Activated naive CD8-positive, alpha-beta T cell treated with anti-CD3 and anti-CD28 coated beads, Interleukin-2, amount 50 U/mL, for 16 hours (primary cell): ENCODE results near the gene CAMTA2.

Experiments
- DNase-seq: peaks from one replicate; pipeline ENCODE4 v3.0.0-alpha.2; 2020; ENCODE audit warnings: low read depth, low spot score

Gene CAMTA2

DNA sequence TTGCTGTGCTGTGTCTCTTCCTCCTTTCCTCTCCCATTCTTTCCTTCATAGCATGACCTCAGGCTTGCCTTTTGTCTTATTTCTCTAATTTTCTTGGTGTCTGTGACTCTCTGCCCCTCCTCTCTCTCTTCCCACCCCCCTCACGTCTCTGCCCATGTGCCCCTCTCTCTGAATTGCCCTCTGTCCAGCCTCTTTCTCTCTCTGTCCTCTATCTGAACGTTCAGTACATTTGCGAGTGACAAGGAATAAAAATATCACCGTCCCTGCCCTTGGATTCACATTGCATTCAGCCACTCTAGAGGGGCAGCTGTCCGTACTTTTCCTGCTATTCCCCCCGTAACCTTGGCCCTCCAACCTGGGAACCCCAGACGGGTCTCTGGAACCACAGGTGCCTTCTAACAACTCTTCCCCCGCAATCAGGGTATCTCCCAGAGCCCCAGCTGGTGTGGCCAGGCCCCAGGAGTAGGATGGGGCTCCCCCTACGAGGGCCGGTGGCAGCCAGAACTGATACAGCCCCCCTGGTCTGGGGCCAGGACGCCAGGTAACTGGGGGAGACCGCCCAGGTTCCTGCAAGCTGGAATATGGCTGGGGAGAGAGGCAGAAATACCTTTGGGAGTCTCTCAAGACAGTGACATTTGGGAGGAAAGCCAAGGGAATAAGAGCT lies 12.1 kb upstream of the CAMTA2 start:
- DNase-seq, result no peak

DNA sequence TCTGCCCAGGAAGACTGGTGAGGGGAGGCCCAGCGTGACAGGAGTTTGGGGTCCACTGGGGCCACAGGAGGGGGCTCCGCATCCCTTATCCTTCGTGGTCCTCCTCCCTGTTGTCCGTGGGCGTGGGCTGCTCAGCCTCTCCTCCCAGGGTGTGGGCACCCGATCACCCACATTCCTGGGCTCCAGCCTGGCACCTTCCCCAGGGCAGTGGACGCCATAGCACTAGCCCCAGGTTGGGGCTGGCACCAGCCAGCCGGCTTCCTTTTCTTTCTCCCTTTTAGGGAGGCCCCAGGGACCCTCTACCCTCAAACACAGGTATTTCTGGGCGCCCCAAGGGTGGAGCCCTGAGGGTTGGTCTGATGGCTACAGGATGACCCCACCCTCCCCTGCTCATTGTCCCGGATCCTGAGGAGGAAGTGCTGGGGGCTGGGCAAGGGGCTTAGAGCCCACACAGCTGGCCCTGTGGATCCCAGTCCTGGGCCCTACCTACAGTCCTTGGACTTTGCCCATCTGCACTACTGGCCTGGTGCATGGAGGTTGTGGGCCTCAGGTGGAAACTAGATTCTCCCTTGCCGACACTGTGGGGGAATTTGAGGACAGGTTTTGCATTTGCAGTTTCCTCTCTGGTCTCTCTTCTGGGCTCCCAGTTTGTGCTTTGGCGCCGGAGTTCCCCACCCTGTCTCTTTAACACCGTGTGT lies 11.4 kb upstream of the CAMTA2 start:
- no peak for DNase-seq

DNA sequence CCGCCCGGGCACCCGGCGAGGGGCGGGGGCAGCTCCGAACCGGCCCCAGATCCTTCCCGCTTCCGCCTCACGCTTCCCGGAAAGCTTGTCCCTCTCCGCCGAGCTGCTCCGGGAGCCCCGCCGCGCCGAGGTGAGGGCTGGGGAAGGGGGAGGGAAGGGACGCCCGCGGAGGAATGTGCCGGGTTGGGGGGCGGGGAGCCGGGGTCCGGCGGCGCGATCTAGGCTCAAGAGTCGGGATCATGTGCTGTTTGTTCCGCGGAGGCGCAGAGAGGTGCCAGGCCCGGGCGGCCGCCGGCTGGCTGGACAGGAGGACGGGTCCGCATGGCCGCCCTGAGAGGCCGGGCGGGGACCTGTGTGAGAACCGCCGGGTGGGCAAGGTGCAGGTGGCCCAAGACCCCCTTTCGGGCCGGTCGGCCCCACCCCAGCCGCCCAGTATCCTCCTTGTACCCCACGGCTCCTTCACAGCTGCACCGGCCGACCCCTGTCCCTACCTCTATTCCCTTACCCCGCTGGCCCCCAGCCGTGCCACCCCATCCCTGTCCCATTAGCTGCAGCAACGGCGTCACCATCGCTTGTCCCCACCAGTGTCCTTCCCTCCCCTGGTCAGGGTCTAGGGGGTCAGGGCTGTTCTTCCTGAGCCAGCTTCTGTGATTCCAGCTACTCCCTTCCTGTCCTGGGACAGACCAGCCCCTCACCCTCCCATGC lies 10.7 kb upstream of the CAMTA2 start:
- no peak for DNase-seq

DNA sequence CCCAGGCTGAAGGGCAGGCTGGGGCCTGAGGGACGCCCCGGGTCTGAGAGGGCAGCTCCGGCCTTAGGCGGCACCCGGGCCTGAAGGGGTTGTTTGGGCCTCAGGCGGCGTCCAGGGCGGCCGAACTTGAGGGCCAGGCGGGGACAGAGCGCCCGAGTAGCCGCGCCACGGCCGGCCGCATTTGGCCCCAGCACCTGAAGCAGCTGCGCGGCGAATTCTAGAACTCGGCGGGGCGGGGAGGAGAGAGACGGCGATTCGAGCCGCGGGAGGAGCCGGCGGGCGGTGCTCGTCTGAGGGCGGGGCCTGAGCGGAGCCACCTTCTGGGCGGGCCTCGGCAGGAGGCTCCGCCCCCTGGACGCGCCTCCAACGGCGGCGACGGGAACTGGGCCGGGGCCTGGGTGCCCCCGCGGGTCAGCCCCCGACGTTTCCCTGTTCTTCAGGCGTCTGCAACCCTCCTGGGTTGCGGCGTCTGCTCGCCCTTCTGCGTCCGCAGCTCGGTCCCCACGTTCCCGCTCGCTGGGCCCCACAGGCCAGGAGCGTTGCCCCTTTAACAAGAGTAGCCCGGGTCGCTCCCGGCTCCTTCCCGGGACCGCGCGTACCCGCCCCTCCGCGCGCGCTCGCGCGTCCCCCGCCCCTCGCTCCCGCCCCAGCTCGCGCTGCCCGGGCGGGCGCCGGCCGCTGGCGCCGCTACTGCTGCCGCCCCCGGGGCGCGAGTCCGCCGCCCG lies 10.0 kb upstream of the CAMTA2 start, which contains the start of the genes INCA1 and KIF1C:
Gene INCA1 (minus strand): TSS at position 221 of the 725 bp plus-strand sequence. CDS start 3,085 bp downstream, outside the sequence.
Gene KIF1C (plus strand): TSS at position 649 of the 725 bp plus-strand sequence. CDS start 2,297 bp downstream, outside the sequence.
- DNase-seq, result peak; percentile 72

DNA sequence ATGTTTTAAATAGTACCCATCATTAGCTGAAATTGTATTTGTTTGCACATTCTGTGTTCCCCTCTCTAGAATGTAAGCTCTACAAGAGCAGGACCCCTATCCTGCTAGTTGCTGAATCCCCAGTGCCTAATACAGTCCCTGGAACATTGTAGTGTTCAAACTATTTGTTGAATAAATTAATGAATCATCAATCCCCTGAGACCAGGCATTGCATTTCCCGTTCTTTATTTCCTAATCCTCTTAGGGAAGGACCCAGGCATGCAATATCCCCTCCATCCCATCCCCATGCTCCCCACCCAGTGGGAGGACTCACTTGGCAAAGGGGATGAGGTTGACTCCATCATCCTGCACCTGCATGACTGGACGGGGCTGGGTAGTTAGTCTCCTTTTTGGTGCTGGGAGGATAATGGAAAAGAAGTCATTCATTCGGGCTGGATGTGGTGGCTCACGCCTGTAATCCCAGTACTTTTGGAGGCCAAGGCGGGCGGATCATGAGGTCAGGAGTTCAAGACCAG lies 6.7 kb upstream of the CAMTA2 start:
- no peak for DNase-seq

DNA sequence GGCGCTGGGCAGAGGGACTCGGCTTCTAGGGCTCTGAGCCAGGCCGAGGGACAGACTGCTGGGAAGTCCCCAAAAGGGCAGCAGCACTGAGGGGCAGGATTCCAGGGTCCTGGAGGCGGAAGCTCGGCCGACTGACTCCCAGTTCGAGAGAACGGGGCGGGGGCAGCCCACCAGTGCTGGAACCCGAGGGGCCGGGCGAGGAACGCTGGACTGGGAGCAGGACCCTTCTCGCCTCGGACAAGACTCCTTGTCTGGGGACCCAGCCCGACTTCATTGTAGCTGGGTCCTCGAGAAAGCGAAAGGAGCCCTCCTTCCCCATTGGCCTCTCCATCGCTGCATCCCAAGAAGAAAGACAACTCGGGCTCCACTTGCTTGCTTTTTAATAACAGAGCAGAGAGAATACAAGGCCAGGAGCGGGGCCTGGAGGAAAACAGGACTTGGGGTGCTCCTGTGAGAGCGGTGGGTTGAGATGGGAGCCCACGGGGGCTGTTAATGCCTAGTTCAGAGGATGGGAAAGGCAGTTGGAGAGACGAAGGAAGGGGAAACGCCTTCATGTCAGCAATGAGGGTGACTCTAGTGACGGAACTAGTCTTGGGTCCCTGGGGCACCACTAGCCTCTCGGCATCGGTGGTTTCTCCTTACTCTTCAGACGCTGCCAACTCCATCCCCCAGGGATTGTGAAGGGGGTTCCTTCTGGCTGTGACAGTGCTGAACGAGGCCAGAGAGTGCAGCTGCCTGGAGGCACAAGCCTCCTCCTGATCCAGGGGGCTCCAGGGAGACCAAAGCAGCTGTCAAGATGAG lies 492 bp upstream of the CAMTA2 start:
- DNase-seq, result no peak

DNA sequence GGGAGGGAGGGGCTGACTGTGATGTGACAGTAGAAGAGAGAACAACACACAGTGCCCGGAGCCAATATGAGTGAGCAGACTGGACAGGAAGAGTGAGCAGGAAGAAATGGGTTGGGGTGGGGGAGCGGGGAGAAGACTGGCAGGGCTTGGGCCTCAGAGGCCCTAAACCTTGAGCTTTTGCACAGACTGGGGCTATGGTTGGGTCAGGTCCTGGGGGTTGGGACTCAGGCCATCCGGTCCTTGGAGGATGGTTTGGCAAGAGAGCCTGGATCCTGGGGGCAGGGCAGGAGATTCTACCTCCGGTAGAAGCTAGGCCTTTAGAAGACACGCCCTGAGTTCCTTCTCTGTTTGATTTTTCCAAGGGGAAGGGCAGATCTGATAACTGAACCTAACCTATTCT lies 1.1 kb downstream of the CAMTA2 start:
- no peak for DNase-seq

DNA sequence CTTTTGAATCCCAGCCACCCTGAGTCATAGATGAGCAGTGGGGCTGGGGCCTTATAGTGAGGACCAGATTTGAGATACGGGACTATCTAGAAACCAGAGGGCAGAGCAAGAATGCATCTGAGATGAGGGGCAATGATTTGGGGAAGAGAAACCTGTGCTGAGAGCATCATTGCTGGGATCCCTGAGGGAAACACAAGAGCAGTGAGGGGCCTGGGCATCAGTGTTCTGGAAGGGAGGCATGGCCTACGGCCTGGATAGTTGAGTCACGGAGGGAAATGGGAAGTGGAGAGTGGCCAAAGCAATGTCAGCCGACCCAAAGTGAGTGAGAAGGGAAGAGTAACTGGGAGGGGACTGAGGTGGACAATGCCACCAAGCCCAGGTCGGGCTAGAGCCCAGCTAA lies 5.2 kb downstream of the CAMTA2 start:
- DNase-seq, result no peak

DNA sequence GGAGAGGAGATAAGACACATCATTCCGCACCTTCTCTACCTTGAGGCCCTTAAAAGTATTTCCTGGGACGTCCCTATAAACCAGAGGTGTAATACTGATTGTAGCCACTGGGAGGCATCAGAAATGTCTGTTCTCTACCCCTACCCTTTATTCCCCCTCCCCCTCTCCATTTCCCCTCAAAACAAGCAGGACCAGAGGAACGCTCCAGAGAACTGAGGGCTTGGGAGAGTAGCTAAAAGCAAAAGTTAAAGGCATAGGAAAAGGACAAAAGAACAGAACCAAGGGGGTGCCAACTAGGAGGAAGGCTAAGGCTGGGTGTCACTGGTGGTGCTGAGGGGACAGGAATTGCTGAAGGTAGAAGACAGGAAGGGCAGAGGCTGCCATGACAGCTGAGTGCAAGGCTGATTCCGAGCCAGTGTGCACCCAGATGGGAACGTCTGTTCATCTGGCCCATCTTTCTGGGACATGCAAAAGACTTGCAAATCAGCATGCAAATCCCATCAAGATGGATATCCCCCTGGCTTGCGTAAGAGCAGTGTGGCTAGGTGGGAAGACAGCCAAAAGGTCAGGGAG lies 6.7 kb downstream of the CAMTA2 start:
- DNase-seq, result no peak

DNA sequence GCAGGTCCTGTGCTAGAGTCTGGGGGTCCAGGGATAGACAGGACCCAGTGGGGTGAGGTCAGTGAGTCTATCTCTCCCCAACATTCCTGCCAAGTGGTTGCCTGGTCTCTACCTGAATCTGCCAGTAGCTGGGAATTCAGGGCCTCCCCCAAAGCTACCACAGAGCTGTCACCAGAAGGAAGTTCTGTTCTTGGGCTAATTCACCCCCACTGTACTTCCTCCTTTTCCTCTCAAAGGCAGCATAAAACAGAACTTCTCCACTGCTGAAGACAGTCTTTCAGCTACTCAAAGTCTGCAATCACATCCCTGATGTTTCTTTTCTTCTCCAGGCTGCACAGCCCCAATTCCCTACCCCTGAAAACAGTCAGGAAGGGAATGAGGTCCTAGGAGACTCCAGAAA lies 8.7 kb downstream of the CAMTA2 start:
- no peak for DNase-seq

DNA sequence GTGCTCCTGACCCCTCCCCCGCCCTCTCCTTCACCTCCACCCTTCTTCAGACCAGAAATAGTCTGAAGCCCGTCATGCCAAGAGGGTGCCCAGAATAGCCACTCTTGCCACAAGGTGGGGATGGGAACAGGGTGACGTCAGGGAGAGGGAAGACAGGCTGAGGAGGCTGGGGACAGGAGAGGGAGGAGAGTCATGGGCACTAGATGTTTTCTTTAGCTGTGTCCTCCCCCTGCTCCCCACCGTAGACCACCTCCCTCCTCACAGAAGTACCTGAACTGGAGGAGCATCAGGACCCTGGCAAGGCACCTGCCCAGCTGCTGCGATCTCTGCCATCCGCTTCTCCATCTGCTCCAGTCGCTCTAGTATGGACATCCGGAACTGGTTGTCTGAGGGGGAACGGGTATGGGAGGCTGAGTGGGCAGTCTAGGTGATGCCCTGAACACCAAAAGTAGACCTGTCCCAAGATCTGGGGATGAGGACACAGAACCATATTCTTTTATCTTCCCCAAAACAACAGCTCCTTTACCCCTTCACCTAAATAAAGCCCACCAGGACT lies 13.3 kb downstream of the CAMTA2 start:
- DNase-seq, result no peak

DNA sequence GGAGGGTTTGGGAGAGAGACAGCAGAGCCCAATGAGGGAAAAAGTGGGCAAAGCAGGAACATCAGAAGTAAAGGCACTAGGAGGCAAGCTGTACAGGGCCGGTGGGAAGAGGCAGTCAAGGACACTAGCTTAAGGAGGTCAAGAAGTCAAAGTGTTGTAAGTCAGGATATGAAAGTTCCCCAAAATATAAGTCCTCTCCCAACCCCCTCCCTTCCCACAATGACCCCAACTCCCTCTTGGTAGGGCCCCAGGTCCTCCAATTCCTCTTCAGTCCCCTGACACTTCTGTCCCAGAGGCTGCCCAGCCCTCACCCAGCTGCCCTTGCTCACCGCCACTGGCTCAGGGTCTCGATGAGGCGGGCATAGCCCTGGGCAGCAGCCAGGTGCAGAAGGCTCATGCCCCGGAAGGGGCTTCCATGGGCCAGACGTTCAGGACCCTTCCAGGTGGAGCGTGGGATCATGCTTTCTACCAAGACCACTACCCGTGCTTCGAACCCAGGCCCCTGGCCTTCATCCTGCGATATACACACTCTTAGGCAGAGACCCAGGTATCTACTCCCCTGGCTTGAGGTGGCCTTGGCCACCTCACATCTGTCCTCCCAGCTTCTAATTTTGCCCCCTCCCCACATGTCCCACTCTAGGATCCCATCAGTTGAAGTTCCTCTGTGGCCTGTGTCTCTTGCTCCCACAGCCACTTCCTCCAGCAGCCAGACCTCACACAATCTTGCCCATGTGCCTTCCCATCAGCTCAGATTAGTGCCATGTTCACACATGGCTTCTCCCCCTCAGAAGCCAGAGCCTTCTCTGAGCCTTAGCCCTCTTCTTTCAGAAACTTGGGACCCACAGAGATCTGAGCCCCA lies 14.0 kb downstream of the CAMTA2 start:
- DNase-seq, result no peak

DNA sequence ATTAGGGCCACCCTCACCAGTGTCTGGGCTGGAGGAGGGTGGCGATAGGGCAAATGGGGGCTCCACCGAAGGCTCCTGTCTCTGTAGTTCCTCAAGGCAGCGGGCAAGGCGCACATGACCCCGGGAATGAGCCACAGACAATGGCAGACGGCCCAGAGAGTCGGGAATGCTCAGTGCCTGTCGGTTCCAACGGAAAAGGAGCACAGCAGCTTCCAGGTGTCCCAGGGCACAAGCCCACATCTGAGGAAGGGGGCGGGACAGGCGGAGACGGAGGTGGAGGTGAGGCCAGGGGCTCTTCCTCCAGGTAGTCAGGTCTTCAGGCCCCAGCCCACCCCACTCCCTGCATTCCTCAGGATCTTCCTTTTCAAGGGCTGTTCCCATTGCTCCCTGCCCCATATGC lies 14.7 kb downstream of the CAMTA2 start:
- DNase-seq, result no peak

DNA sequence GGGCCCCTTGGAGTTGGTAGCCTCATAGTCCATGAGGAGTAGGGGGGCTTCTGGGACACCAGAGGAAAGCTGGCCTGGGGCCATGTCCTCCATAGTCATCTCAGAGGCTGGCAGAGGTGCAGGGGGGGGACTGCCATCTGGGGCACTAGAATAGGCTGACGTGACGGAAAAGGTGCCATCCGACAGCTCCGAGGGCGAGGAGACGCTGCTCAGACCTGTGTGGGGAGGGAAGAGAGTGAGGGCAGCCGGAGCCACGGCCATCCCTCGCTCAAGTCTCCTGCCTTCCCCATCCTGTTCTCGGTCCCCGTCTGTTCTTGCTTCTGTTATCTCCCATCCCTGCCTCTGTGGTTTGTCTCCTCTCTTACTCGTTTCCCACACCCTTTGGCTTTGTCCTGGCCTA lies 15.2 kb downstream of the CAMTA2 start:
- no peak for DNase-seq

DNA sequence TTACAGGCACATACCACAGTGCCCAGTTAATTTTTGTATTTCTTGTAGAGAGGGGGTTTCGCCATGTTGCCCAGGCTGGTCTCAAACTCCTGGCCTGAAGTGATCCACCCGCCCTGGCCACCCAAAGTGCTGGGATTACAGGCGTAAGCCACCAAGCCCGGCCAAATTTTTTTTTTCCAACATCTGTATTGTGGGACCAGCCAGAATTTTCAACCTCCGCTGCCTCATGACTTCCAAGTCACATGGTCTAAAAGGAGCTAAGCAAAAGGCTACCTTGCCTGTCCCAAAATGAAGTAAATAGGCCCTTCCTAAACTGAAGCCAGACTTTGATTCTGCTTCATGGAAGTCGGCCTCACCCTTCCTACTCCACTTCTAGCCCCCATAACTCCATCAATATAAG lies 15.6 kb downstream of the CAMTA2 start:
- DNase-seq, result no peak

DNA sequence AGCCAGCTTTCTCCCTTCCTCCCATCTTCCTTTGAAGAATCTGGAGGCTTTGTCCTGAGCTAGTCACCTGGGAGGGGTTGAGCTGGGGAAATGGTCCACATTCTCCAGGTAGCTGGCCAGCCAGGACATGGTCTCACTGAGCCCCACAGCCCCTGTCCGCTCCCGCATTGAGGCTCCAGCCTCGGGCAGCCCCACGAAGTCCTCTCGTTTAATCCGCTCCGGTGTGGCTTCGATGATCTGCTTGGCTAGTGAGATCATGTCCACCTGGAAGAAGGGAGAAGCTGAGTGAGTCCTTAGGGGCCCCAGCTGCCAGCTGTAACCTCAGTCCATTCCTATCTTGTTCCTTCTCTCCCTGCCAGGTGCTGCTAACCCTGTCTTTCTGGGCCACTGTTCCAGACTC lies 17.2 kb downstream of the CAMTA2 start:
- DNase-seq, result no peak

DNA sequence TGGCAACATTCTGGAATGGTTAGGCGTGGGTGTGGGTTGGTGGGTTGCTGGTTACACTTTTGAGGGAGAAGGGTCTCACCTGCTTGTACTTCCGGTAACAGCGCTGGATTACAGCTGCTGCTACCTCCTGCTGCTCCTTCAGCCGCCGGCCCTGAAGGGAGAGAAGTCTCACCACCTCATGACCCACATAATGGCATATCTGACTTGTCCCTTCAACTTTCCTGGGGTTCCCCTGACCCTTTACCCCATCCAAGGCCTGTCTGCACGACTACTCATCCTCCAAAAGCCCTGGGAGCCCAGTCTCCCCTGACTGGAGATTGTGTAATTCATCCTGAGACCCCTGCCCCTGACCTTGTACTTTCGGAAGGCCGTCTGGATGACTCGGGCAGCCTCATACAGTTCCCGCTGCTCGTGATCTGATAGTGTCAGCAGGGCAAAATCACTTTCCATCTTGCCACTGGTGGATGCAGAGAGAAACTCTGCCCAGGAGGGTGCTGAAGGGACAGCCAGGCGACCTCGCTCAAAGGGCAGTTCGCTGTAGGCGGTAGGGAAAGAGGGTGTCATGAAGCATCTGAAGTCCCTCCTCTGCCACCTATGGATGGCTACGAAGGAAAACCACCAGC lies 17.8 kb downstream of the CAMTA2 start:
- DNase-seq, result no peak

DNA sequence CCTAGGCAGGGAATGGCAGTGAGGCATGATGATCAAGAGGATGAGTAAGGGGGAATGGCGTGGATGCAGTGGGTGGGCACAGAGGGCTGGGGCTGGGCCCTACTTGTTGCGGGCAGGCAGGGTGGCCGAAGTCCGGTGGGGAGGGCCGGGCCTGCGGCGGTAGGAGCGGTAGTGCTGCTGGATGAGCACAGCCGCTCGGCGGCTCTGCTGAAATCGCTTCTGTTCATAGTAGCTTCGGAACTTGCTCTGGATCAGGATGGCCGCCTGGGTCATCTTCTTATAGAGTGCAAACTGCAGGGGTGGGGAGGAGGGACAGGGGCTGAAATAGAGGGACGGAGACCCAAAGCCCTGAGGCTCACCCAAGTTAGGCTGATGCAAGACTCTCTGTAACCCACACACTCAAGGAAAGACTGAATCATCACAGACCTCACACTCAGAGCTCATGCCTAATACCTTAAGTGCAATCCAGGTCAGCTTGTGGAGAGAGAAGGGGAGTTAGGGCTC lies 18.4 kb downstream of the CAMTA2 start:
- DNase-seq, result no peak
